PFSK-1 (cell line): ENCODE results near the gene ACTN4.

ENCODE experiments used
- FOXP2 ChIP-seq: optimal IDR thresholded peaks from 2 replicates; pipeline ENCODE3; 2011; ENCODE audit warnings: borderline replicate concordance, control low read depth, inconsistent platforms; ENCODE audit not compliant: insufficient read depth; ENCODE audit errors: extremely low read length, extremely low read depth
- POLR2AphosphoS5 ChIP-seq: IDR thresholded peaks from 2 replicates; pipeline ENCODE4 v1.6.1; 2012; ENCODE audit warnings: low read depth, mild to moderate bottlenecking, control low read depth, low read length, moderate library complexity
- REST ChIP-seq, 2 experiments: IDR thresholded peaks; 2 replicates each; pipeline versions ENCODE4 v1.6.1 to v1.8.0; 2011 to 2012; ENCODE audit warnings: low read depth in 2 of 2, low read length in 2 of 2, control low read depth in 1 of 2, inconsistent platforms in 1 of 2, mild to moderate bottlenecking in 1 of 2, moderate library complexity in 1 of 2; ENCODE audit not compliant: insufficient read depth in 1 of 2
- SIN3A ChIP-seq: IDR thresholded peaks from 2 replicates; pipeline ENCODE4 v1.6.1; 2012; ENCODE audit warnings: mild to moderate bottlenecking, low read length, moderate library complexity, borderline replicate concordance; ENCODE audit not compliant: insufficient read depth
- TAF1 ChIP-seq: IDR thresholded peaks from 2 replicates; pipeline ENCODE4 v1.6.1; 2012; ENCODE audit warnings: low read length, control low read depth, borderline replicate concordance; ENCODE audit not compliant: insufficient read depth

Gene ACTN4

GRCh38 chr19:38695832-38696728 lies 48.6 kb downstream of the ACTN4 start:
- TF ChIP-seq SIN3A (no peak), TAF1 (no peak), POLR2AphosphoS5 (no peak), REST (IDR thresholded peaks at IDR 0.05; ENCODE audit: insufficient read depth in 1 of 2, low read depth in 2 of 2, low read length in 2 of 2) (no peak), FOXP2 (no peak)

GRCh38 chr19:38696729-38697055 lies 49.2 kb downstream of the ACTN4 start:
- TF ChIP-seq SIN3A = no peak
- no peak for TF ChIP-seq FOXP2
- no peak for TF ChIP-seq REST (IDR thresholded peaks at IDR 0.05; ENCODE audit: insufficient read depth in 1 of 2, low read depth in 2 of 2, low read length in 2 of 2)
- TF ChIP-seq TAF1 = no peak
- TF ChIP-seq POLR2AphosphoS5 = no peak

- TF ChIP-seq TAF1 = no peak
- TF ChIP-seq SIN3A = no peak
- TF ChIP-seq POLR2AphosphoS5 = no peak
- TF ChIP-seq FOXP2 = no peak
- TF ChIP-seq REST (IDR thresholded peaks at IDR 0.05; ENCODE audit: insufficient read depth in 1 of 2, low read depth in 2 of 2, low read length in 2 of 2) = no peak
Measured at GRCh38 chr19:38697197-38697596, 49.7 kb downstream of the ACTN4 start.

GRCh38 chr19:38697641-38698071 lies 50.2 kb downstream of the ACTN4 start:
- no peak for TF ChIP-seq FOXP2
- no peak for TF ChIP-seq REST (IDR thresholded peaks at IDR 0.05; ENCODE audit: insufficient read depth in 1 of 2, low read depth in 2 of 2, low read length in 2 of 2)
- no peak for TF ChIP-seq SIN3A
- TF ChIP-seq POLR2AphosphoS5 = no peak
- no peak for TF ChIP-seq TAF1
